AML-193 (cell line): ENCODE results near the gene SYCP2.
"Not testable (repeated sequence)": the region's sequence is repeated elsewhere in the genome, so short reads cannot be mapped to it uniquely, and the experiment has no call there.

Source experiments
- DNase-seq, 2 experiments: peaks; one replicate each; lab custom pipeline; 2025; lab: John Stamatoyannopoulos, UW

The SYCP2 gene

GRCh38 chr20:59933296-59933848 lies at the start of gene SYCP2:
SYCP2 (minus strand) TSS chr20:59933637; CDS start chr20:59922413, 11,224 bp downstream.
- DNase-seq, result no peak

GRCh38 chr20:59983076-59983475 lies 49.6 kb upstream of the SYCP2 start:
- DNase-seq, result no peak

GRCh38 chr20:59977086-59977485 lies 43.6 kb upstream of the SYCP2 start:
- no peak for DNase-seq

- DNase-seq, result no peak
Measured at GRCh38 chr20:59976156-59976782, 42.8 kb upstream of the SYCP2 start.

GRCh38 chr20:59972037-59972801 lies 38.8 kb upstream of the SYCP2 start:
- DNase-seq, result no peak

- DNase-seq, result no peak
Measured at GRCh38 chr20:59971428-59971827, 38.0 kb upstream of the SYCP2 start.

- DNase-seq, result no peak
Measured at GRCh38 chr20:59966428-59966827, 33.0 kb upstream of the SYCP2 start.

- DNase-seq, result no peak
Measured at GRCh38 chr20:59962155-59962554, 28.7 kb upstream of the SYCP2 start.

GRCh38 chr20:59961423-59961822 lies 28.0 kb upstream of the SYCP2 start:
- DNase-seq, result no peak

GRCh38 chr20:59958626-59959025 lies 25.2 kb upstream of the SYCP2 start:
- no peak for DNase-seq

- DNase-seq, result no peak
Measured at GRCh38 chr20:59958123-59958522, 24.7 kb upstream of the SYCP2 start, which contains the start of gene CDH26. CDH26 (plus strand) TSS chr20:59958423; CDS start chr20:59958727, 304 bp downstream.

- not testable (repeated sequence) for DNase-seq
Measured at GRCh38 chr20:59957568-59957967, 24.1 kb upstream of the SYCP2 start.

GRCh38 chr20:59955131-59955796 lies 21.8 kb upstream of the SYCP2 start:
- peak; percentile 58 to 70 for DNase-seq

- DNase-seq, result no peak
Measured at GRCh38 chr20:59954718-59955117, 21.3 kb upstream of the SYCP2 start.

GRCh38 chr20:59949911-59950310 lies 16.5 kb upstream of the SYCP2 start:
- no peak for DNase-seq

- DNase-seq, result peak; percentile 60 to 72
Measured at GRCh38 chr20:59948828-59949720, 15.6 kb upstream of the SYCP2 start.

- DNase-seq, result peak; percentile 12 to 19
Measured at GRCh38 chr20:59948212-59948611, 14.8 kb upstream of the SYCP2 start.

- DNase-seq, result no peak
Measured at GRCh38 chr20:59947376-59947775, 13.9 kb upstream of the SYCP2 start.

- no peak for DNase-seq
Measured at GRCh38 chr20:59945731-59946130, 12.3 kb upstream of the SYCP2 start.

- DNase-seq, result no peak
Measured at GRCh38 chr20:59945175-59945574, 11.7 kb upstream of the SYCP2 start.

GRCh38 chr20:59944726-59945125 lies 11.3 kb upstream of the SYCP2 start:
- no peak for DNase-seq

- no peak for DNase-seq
Measured at GRCh38 chr20:59942245-59942644, 8.8 kb upstream of the SYCP2 start.
